ENCODE measurements around the gene RAET1E.
"Not testable (repeated sequence)": the region's sequence is repeated elsewhere in the genome, so short reads cannot be mapped to it uniquely, and the experiment has no call there.

RAET1E gene

DNA sequence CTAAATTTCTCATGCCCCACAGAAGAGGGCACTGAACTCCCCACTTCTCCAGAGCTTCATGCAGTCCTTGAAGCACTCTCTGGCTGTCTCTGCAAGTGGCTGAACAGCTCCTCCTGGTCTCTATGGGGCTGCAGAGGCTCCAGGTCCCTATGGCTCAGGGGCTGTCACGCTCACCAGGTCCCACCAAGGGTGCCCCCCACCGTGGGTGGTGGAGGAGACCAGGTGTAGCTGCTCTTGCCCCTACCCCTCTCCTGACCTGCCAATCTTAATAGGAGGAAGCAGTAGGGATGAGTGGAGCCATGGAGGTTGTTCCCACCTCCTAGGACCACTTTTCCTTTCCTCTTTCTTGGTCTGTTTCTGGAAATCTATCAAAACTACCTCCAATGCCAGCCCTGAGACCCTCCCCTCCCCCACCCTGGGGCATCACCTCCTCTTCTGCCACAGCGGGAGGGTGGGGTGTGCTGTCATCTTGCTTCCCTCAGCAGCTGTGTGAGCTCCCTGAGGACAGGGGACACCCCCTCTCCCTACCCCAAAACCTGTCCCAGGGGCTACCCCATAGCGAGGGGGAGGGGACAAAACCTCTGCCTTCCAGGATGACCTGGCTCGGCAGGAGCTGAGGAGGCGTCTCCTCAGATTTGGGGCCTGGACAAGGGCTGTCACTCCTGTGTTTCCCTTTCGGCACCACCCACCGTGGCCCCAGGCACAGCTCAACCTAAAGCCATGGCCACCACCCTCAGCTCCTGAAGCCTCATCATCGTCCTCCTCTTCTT, 12.0 kb upstream of the RAET1E start:
- DNase-seq (ENCODE audit: low read depth in 2 of 2), result no peak

DNA sequence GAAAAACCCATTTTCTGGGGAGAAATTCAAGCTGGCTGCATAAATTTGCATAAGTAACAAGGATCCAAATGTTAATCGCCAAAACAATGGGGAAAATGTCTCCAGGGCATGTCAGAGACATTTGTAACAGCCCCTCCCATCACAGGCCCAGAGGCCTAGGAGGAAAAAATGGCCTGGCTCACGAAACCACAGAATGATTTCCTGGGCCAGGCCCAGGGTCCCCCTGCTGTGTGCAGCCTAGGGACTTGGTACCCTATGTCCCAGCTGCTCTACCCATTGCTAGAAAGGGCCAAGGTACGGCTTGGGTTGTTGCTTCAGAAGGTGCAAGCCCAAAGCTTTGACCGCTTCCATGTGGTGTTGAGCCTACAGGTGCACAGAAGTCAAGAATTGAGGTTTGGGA, 10.6 kb upstream of the RAET1E start:
- DNase-seq (ENCODE audit: low read depth in 2 of 2), result not testable (repeated sequence)

DNA sequence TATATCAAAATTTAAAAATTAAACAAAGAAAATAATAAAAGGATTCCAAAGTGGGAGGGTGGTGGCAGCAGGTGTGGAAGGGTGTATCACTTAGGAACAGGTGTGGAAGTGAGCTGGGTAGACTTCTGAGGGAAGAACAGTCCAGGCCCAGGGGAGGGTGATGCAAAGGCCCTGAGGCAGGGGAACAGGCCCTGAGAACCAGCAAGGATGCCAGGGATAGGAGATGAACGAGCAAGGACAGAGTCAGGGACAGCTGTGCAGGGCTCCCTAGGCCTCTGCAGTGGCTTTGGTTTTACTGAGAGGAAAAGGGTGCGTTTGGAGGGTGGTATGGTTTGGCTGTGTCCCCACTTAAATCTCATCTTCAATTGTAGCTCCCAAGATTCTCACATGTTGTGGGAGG, 9.4 kb upstream of the RAET1E start:
- DNase-seq (ENCODE audit: low read depth in 2 of 2), result no peak

DNA sequence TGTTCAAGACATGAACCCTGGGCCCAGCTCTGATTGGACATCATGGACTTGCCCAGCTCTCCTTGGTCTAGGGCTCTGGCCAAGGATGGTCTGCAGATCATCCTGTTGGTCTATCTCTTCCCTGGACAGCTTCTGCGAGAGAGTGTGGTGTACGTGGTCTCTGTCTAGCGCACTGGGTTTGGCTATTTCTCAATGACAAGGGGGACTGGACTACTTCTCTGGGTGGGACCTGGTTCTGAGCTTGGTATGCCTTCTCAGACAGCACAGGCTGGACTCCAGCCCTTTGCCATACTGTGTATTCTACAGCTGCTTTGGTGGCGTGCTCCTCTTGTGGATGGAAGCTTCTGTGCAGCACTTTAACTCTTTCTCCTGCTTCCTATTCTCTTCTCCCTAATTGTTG, 8.5 kb upstream of the RAET1E start:
- DNase-seq (ENCODE audit: low read depth in 2 of 2), result no peak

DNA sequence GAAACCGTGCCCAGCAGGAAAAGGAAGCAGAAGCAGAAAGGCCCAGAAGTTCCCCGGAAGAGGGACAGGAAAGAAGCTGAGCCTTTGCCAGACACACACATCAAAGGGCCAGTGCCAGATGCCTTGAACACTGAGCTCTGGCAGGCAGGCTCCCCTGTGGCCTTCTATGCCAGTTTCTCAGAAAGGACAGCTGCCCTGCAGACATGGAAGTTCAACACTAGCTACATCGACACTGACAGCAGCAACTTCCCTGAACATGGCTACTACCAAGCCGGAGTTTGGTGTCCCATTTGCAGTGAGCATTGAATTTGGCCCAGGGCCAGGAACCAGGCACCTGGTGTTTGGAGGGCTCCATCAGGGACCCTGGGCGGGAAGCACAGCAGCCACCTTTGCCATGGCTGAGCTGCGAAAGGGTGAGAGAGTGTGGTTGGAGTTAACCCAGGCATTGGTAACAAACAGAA, 8.0 kb upstream of the RAET1E start:
- no peak for DNase-seq (ENCODE audit: low read depth in 2 of 2)

DNA sequence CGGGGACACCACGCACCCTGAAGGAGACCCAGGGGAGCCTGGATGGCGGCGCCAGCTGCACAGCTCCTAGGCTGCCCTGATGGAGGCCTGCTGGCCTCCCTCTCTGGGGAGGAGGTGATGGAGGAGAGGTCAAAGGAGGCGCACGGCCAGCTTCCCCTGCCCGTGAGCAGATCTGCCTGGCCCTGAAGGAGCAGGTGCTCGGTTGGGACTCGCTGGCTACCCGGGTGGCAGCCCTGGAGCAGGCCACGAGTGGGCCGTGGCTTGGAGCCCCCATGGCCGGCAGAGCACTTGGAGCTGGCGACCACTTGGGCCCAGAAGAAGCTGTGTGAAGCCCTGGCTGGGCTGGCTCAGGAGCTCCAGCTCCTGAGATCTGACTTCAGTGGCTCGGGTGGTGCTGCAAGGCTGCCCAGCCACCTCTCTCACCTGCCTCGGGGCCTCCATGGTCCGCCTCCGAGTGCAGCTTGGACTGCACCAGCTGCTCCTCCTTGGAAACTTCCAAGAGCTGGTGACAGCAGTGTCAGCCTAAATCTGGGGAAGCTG, 7.5 kb upstream of the RAET1E start:
- no peak for DNase-seq (ENCODE audit: low read depth in 2 of 2)

DNA sequence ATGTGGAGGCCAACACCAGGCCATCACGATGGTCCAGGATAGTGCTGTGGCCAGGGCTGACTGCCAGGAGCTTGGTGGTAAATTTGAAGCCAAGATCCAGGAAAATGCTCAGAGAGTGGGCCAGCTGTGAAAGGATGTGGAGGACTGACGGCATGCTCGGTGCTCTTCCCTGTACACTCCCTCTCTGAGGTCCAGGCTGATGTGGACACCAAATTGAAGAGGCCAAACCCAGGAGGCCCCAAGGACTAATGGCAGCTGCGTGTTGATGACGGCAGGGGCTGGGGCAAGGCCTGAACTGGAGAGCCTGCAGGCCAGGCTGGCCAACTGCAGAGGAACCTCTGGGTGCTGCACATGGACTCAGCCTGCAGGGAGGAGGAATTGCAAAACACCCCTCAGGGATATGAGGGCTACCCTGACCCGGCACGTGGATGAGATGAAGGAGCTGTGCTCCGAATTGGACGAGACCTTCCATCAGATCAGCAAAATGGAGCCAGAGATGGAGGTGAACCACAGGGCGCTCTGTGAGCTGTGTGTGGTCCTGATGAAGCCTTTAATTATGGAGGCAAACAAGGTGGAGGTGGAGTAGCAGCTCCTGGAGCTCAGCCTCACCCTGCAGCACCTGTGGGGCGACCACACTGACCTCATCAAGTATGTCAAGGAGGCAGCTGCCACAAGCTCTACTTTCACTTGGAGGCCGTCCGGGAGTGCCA, 6.9 kb upstream of the RAET1E start:
- DNase-seq (ENCODE audit: low read depth in 2 of 2), result no peak

DNA sequence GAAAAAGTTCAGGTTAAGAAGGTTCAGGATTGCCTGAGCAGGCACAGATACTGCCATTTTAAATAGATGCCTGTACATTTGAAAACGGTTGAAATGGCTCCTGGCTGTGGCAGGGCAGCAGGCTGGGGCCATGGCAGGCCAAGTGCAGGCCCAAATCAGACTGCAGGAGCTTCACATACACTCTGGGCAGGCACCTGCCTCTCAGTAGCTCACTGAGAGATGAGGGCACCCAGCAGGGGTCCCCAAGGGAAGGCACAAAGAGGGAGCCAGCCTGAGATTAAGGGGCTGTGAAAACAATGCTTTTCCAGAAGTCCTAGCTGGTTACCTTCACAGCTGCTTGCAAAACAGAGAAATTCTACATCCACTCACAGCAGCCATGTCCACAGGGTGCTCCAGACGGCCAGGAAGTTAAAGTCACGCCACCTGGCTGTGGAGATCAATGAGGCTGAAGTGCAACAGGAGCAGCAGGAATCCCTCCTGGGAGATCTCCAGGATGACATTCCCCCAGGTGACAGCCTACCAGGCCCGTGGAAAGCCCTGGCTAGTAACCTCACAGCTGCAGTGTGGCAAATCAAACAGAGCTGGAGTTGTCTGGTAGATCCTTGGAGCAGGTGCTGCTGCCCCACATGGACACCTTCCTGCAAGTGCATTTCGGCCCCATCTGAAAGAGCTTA, 6.2 kb upstream of the RAET1E start:
- DNase-seq (ENCODE audit: low read depth in 2 of 2), result no peak

DNA sequence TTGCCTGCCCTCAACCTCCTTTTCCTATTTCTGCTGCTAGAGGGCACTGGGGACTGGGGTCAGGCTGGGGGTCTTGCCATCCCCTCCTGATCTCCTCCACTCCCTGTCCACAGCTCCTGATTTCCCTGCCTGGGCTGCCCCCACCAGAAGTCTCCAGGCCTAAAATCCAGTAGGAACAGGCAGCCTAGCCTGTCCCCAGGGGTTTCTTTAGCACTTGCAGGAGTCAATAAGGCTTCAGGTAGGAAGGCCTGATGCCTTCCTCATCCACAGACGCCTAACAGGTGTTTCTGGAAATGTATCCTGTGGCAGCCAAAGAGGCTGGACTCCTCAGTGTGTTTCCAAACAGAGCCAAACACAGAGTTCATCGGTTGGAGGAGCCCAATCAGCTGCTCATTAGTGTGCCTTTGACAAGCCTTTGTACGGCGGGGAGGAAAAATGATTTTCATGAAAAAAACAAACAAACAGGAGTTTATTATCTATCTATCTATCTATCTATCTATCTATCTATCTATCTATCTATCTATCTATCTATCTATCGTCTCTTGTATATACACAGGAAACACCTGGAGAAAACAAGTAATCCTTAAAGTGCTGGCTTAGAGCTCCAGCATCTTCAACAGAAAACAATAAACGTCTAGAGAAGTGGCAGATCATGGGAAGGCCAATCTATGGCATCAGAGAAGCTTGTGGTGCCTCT, 3.7 kb upstream of the RAET1E start:
- DNase-seq (ENCODE audit: low read depth in 2 of 2), result no peak

DNA sequence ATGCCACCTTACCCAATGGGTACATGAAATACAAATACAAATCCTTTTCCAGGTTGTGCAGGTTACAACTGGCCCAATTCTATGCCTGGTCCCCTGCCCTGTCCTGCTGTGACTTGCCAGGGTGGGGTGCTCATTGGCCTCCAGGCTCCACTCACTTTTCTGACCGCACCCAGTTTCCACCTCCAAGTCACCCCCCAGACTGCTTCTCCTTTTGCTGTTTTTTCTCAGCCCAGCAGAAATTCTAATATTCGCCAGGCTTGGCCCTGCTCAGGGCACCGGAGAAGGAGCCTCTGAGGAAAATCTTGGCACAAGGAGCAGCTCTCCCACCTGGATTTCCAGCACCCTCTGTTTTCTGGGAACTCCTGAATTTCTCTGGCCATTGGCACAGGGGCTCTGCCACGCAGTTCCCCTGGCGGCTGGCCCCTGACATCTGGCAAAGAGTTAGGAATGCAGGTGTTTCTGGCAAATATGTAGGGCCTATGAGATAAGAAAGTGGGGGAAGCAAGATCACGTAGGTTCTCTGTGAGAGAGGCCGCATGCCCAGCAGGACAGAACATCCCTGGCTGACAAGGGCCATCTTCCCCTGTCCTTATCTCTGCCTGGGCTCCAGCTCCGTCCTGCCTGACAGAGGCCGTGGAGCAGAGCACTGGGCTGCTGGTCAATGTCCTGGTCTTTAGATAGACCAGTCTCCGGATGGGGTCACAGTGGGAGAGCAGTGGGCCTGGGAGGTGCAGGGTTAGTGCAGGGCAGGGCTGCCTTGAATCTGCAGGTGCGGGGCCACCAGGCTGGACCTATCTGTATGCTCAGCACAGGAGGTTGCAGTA, 2.9 kb upstream of the RAET1E start:
- no peak for DNase-seq (ENCODE audit: low read depth in 2 of 2)

DNA sequence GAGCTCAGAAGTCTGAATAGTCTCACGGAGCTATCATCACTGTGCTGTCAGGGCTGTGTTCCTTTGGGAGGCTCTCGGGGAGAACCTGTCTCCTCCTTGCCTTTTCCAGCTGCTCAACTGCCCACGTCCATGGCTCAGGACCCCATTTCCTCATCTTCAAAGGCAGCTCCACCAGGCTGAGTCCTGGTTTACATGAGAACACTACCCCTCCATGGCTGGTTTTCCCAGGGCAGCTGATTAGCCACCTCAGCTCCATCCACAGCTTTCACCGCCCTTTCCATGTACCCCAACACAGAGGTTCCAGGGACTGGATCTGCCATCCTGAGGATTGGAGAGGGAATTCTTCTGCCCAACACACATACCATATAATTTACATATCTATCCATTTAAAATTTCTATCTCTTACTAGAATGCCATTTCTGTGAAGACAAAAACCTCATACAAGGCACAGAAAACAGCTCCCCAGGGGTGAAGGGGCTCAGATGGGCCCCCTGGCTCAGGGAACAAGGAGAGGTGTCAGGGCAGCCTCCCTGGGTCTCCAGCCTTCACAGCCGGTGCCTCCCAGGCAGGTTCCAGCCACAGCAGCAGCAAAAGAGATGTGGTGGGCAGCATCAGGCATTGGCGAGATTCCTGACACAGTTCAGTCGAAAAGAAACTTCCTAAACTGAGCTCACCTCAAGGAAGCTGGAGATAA, 2.2 kb upstream of the RAET1E start:
- DNase-seq (ENCODE audit: low read depth in 2 of 2), result no peak

DNA sequence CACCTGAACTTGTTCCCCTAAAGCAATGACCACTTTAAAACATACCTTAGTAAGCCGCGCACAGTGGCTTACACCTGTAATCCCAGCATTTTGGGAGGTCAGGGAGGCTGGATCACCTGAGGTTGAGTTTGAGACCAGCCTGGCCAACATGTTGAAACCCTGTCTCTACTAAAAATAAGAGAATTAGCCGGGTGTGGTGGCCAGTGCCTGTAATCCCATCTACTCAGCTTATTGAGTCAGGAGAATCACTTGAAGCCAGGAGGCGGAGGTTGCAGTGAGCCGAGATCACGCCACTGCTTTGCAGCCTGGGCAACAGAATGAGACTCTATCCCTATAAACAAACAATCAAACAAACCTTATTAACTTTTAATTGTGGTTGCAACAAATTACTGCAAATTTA, 1.6 kb upstream of the RAET1E start:
- DNase-seq (ENCODE audit: low read depth in 2 of 2), result no peak

DNA sequence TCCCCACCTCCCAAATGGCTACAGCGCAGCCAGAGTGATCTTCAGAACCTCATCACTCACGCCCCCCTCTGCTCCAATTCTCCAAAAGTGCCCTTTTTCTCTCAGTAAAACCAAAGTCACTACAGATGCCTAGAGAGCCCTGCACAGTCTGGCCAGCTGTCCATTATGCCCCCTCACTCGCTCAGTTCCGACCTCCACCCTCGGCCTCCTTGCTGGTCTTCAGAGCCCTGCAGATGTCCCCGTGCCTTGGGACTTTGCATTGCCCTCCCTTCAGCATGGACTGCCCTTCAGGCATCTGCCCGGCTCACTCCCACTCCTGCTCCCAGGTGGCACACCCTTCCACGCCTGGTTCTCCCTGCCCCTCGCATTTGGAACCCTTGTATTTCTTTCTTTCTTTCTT, 1.1 kb upstream of the RAET1E start:
- no peak for DNase-seq (ENCODE audit: low read depth in 2 of 2)

DNA sequence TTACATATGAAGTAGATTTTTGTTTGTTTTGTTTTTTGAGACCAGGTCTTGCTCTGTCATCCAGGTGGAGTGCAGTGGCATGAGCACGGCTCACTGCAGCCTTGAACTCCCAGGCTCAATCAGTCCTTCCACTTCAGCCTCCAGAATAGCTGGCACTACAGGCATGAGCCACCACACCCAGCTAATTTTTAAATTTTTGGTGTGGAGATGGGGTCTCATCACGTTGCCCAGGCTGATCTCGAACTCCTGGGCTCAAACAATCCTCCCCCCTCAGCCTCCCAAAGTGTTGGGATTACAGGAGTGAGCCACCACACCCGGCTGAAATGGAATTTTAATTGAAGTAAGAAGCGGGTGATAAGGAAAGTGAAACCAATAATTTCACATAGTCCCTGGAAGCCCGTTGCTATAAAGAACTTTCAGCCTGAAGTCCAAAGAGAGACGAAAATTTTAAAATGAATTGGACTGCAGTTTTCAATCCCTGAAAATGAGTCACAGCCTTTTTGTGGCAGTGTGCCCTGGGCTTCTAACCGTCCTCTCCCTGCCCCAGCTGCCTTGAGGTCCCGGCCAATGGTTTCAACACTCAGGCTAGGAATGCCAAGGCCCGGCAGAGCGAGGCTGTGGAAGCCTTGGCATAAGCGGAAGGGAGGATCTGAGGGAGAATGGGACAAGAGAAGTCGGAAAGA, 757 bp downstream of the RAET1E start:
- no peak for DNase-seq (ENCODE audit: low read depth in 2 of 2)

DNA sequence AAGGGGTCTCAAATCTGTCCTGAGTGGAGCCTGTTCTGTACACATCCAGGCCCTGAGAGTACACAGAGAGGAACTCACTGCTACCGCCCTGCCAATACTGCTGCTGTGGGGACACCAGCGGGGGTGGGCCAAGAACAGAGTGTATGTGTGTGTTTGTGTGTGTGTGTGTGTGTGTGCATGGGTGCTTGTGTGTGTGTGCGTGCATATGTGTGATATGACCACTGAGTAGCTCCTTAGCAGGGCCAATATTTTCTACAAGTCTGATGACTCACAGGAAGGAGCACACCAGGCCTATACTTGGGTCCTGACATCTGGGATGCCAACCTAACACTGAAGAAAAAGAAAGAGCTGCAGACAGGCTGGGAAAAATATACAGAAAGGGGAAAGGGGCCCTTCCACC, 1.4 kb downstream of the RAET1E start:
- no peak for DNase-seq (ENCODE audit: low read depth in 2 of 2)

DNA sequence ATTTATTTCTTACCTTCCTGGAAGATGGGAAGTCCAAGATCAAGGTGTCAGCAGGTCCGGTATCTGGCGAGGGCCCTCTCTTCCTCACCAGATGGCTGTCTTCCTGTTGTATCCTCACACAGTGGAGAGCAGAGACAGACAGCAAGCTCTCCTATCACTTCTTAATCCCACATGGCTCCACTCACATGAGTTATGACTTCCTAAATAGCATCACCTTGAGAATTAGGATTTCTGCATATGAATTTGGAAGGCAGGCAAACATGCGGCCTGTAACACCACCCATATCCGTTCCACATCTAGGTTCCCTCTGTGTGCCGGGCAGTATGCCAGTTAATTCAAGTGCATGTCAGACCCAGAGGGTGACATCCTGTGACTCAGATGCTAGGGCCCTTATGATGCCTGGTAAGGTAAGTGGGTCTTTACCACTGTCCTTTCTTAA, 2.1 kb downstream of the RAET1E start:
- peak in 1 of 2 donors; percentile 5 for DNase-seq (ENCODE audit: low read depth in 2 of 2)

DNA sequence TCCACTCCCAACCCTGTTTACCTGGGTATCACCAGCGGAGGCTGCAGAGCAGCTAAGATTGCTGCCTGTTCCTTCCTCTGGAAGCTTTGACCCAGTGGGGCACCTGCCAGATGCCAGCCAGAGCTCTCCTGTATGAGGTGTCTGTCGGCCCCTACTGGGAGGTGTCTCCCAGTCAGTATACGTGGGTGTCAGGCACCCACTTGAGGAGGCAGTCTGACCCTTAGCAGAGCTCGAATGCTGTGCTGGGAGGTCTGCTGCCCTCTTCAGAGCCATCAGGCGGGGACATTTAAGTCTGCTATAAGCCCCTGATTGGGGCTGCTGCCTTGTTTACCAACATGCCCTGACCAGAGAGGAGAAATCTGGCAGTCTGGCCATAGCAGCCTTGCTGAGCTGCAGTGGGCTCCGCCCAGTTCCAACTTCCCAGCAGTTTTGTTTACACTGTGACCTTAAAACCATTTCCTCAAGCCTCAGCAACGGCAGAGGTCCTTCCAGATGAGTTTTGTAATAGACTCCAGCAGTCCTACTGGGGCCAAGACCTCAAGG, 2.8 kb downstream of the RAET1E start:
- no peak for DNase-seq (ENCODE audit: low read depth in 2 of 2)

DNA sequence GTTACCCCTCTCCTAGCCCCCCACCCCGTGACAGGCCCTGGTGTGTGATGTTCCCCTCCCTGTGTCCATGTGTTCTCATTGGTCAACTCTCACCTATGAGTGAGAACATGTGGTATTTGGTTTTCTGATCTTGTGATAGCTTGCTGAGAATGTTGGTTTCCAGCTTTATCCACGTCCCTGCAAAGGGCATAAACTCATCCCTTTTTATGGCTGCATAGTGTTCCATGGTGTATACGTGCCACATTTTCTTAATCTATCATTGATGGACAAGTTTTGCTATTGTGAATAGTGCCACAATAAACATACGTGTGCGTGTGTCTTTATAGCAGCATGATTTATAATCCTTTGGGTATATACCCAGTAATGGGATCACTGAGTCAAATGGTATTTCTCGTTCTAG, 6.0 kb downstream of the RAET1E start:
- DNase-seq (ENCODE audit: low read depth in 2 of 2), result not testable (repeated sequence)

DNA sequence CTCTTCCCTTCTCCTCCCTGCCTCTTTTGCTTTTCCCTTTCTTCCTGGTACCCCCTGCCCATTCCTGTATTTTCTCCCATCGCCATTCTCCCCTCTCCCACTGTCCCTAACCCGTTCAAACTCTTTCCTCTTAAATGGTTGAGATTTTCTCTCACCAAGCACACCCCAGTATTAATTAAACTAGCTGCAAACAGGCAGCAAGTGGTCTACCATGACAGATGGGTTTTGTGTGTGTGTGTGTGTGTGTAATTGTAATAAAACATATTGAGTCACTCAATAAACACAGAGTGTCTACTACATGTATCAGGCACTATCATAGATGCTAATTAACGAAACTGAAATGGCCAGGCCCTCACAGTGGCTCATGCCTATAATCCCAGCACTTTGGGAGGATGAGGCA, 6.7 kb downstream of the RAET1E start:
- DNase-seq (ENCODE audit: low read depth in 2 of 2), result no peak
